Colonic mucosa (tissue), 4 donors: ENCODE measurements around the gene ABCD3. TPM values are rescaled to one million over a fixed set of nuclear protein-coding genes. Genes with fewer than 3 reads are reported as not detected.

ENCODE experiments used
- DNase-seq: peaks from one replicate; pipeline ENCODE4 v3.0.0-alpha.2; 2020
- H3K27ac ChIP-seq: fragments of 200-600 bp; one replicate; pipeline ENCODE4 v1.8.0; 2021
- H3K27me3 ChIP-seq: fragments of 200-600 bp; one replicate; pipeline ENCODE4 v1.8.0; 2021
- H3K36me3 ChIP-seq: fragments of 200-600 bp; one replicate; pipeline ENCODE4 v1.8.0; 2021
- H3K4me1 ChIP-seq: fragments of 200-600 bp; one replicate; pipeline ENCODE4 v1.8.0; 2021; ENCODE audit warnings: mild to moderate bottlenecking
- H3K4me3 ChIP-seq: fragments of 200-600 bp; one replicate; pipeline ENCODE4 v1.8.0; 2021
- H3K9ac ChIP-seq, 2 donors: one replicate each; pipeline ENCODE4 v1.7.0; 2013; ENCODE audit warnings: control low read depth in 2 of 2, low read depth in 2 of 2, low read length in 2 of 2
- H3K9me3 ChIP-seq: fragments of 200-600 bp; one replicate; pipeline ENCODE4 v1.8.0; 2021
- intact Hi-C: fragments of 100-400 bp; cut with DNase I; formaldehyde crosslinking; loops from one replicate; pipeline ENCODE4 v1.14.1; 2022
- total RNA-seq, 2 donors: library from RNA; stranded (reverse); fragmentation: NEBNext Ultra II Directional in 1 of 2; extraction: Animal tissue kit (Norgen Biotek cat#: 25700) in 1 of 2; gene quantifications; one replicate each; pipeline ENCODE4 v1.2.1, GENCODE V29; 2021
- TF ChIP-seq, protein P1 (sequence below): fragments of 200-600 bp; IDR thresholded peaks from one replicate; pipeline ENCODE4 v1.8.0; 2022; ENCODE audit warnings: antibody characterized with exemption, mild to moderate bottlenecking
- donor health status: healthy.
- donor health status: DM: no; HTN: no; CAD: no.
- donor health status: DM: no; HTN: no; CAD: no.

Gene ABCD3
- total RNA-seq, 2 donors from 2014 or later = 99.2 to 100 TPM

DNA sequence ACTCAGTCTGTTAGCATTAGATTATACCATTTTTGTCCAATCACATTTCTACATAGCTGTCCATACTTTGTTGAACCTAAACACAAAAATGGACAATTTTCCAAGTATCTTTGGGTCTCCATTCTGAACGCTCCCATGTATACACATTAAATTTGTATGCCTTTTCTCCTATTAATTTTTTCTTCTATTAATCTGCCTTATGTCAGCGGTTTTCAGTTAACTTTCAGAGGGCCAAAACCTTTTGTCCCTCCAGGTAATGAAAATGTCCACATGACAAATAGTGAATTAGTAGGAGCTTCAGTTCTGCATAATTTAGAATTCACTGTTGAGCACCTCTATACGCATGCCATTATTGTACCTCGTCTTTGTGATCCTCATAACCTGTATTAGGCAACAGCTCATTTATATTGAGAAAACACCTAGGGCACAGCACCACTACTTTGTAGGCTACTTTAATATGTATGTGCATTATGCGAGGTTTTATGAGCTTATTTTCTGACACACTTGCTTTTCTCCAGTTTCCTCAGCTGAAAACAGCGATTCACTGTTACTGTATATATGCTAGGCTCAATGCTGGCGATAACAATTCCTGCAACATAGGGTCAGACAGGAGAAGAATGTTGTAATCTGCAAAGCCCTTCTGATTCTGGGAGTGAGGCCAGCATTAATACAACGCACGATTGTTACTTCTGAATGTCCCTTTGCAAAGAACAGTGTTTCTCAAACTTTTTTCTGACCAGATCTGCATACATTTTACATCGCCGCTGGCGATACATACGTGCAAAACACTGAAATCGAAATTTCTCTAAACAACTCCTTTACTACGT is 1.1 kb upstream of the ABCD3 start:
- TF ChIP-seq, protein P1, sequence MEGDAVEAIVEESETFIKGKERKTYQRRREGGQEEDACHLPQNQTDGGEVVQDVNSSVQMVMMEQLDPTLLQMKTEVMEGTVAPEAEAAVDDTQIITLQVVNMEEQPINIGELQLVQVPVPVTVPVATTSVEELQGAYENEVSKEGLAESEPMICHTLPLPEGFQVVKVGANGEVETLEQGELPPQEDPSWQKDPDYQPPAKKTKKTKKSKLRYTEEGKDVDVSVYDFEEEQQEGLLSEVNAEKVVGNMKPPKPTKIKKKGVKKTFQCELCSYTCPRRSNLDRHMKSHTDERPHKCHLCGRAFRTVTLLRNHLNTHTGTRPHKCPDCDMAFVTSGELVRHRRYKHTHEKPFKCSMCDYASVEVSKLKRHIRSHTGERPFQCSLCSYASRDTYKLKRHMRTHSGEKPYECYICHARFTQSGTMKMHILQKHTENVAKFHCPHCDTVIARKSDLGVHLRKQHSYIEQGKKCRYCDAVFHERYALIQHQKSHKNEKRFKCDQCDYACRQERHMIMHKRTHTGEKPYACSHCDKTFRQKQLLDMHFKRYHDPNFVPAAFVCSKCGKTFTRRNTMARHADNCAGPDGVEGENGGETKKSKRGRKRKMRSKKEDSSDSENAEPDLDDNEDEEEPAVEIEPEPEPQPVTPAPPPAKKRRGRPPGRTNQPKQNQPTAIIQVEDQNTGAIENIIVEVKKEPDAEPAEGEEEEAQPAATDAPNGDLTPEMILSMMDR = no peak
- Histone ChIP-seq H3K9me3 (no peaks in the 10 kb centered on the region), H3K36me3 (no peaks in the 10 kb centered on the region), H3K9ac (peak overlapping the region; percentile 67 to 72), H3K4me3 (peak overlapping the region; percentile 98), H3K27ac (peak overlapping the region; percentile 89), H3K27me3 (no peaks in the 10 kb centered on the region), H3K4me1 (peaks cover 8% of the 10 kb centered on the region)
- intact Hi-C loops = no loop called here
- DNase-seq = peak; percentile 47

DNA sequence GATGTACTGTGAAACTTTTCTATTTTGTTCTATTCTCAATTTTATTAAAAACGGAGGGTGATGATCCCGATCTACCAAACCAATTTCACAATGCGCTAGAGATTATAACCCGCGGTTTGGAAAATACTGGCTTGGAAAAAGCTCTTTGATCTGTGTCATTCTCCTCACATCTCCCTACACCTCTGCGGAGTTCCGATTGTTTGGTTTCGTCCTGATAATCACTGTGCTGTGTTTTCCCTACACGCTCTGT is 536 bp upstream of the ABCD3 start:
- intact Hi-C loops = no loop called here
- peak overlapping the region; percentile 98 for H3K4me3 ChIP-seq
- H3K9me3 ChIP-seq = no peaks in the 10 kb centered on the region
- no peaks in the 10 kb centered on the region for H3K27me3 ChIP-seq
- H3K36me3 ChIP-seq = no peaks in the 10 kb centered on the region
- H3K9ac ChIP-seq = peak overlapping the region; percentile 67 to 72
- peaks cover 8% of the 10 kb centered on the region for H3K4me1 ChIP-seq
- DNase-seq = no peak
- TF ChIP-seq, protein P1 = no peak
- H3K27ac ChIP-seq = peak overlapping the region; percentile 89

DNA sequence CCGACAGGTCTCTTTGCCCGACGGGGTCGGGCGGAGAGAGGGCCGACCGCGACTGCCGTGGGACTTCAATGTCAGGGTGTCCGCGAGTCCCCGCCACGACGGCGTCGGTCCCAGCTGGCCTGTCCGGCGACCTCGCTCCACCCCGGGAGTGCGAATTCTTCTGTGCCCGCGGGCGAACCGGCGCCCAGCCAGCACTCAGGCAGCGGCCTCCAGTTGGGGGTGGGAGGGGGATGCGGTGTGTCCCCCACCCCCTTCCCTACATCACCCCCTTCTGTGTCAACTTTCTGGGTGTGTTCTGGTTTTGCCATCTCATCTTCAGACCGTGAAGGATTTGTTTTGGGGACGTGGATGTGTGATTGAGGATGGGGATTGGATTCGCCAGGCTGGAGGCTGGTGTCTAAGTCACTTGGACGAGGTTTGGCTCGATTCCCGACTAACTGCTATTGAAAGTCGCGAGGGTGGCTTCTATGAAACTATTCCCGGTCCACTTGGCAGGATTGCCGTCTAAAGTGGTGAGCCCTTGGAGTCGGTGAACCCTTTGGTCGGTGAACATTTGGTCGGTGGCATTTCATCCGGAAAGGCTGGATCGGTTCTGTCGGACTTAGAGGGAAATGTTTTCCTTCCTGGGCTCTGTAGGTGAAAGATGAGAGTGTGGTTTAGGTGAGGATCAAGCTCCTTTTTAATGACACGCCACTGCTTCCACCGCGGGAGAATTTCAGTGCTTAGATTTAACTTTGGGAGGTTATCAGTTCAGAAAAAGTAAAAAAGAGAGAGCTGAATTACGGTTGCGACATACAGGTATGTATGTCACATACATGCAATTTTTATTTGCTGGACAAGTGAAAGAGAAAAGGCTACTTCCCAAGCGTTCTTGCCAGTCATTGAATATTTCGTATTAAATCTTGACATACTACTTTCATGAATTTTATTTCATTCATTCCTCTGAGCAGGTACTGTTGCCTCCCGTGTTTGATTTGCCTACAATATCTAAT is 771 bp downstream of the ABCD3 start:
- TF ChIP-seq, protein P1 = no peak
- H3K9me3 ChIP-seq = no peaks in the 10 kb centered on the region
- no peaks in the 10 kb centered on the region for H3K36me3 ChIP-seq
- peak overlapping the region; percentile 98 for H3K4me3 ChIP-seq
- intact Hi-C loops = no loop called here
- H3K27ac ChIP-seq = peak overlapping the region; percentile 89
- H3K27me3 ChIP-seq = no peaks in the 10 kb centered on the region
- DNase-seq = peak; percentile 71
- peaks cover 8% of the 10 kb centered on the region for H3K4me1 ChIP-seq
- peak overlapping the region; percentile 93 to 97 for H3K9ac ChIP-seq

DNA sequence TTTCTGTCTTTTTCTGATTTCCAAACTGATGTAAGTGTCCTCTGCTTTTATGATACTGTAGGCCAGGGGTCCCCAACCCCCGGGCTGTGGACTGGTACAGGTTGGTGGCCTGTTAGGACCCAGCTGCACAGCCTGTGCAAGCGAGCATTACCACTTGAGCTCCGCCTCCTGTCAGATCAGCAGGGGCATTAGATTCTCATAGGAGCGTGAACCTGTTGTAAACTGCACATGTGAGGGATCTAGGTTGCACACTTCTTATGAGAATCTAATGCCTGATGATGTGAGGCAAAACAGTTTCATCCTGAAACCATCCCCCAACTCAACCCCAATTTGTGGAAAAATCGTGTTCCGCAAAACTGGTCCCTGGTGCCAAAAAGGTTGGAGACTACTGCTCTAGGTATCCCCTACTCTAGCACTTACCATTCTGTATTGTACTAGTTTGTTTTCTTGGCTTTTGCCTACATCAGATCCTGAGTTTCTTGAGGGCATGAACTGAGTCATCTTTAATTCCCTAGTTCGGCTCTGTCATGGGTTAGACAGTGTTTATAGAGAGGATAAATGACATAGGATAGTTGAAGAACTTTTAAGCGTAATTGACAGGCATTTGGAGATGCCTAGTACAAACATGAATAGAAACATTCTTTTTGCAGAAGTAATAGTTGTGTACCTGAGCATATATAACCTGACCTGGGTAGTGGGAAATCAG is 4.1 kb downstream of the ABCD3 start:
- no peak overlapping the region for H3K4me3 ChIP-seq
- H3K4me1 ChIP-seq = peaks cover 8% of the 10 kb centered on the region
- no peaks in the 10 kb centered on the region for H3K9me3 ChIP-seq
- DNase-seq = no peak
- H3K27me3 ChIP-seq = no peaks in the 10 kb centered on the region
- intact Hi-C loops = loop anchor here (5.0 kb wide), 1 partner anchor 40 kb away; no protein-coding TSS in a partner anchor
- TF ChIP-seq, protein P1 = no peak
- no peaks in the 10 kb centered on the region for H3K36me3 ChIP-seq
- H3K27ac ChIP-seq = no peak overlapping the region
- H3K9ac ChIP-seq = no peak overlapping the region
